Upper lobe of left lung (tissue), 6 donors: Measurements from ENCODE around the gene ARHGEF35. TPM values are rescaled to one million over a fixed set of nuclear protein-coding genes. Genes with fewer than 3 reads are reported as not detected.
"Not testable (repeated sequence)": the region's sequence is repeated elsewhere in the genome, so short reads cannot be mapped to it uniquely, and the experiment has no call there.

ENCODE experiments used
- ATAC-seq, 2 donors: fragments of 200-7000 bp; cut with Tn5 transposase; one replicate each; pipeline ENCODE4 v1.9.1; 2022; ENCODE audit warnings: mild to moderate bottlenecking in 2 of 2, moderate library complexity in 2 of 2; ENCODE audit not compliant: low FRiP score in 2 of 2
- DNase-seq, 2 donors: peaks; one replicate each; pipeline ENCODE4 v3.0.0-alpha.2; 2019 to 2020
- H3K27ac ChIP-seq, 4 donors: fragments of 200-600 bp; sonication (generic); one replicate each; pipeline ENCODE4 v1.5.1; 2016 to 2019
- H3K27me3 ChIP-seq, 4 donors: fragments of 200-600 bp; sonication (generic); one replicate each; pipeline ENCODE4 v1.5.1; 2017 to 2019
- H3K36me3 ChIP-seq, 4 donors: fragments of 200-600 bp; sonication (generic); one replicate each; pipeline ENCODE4 v1.5.1; 2016 to 2019
- H3K4me1 ChIP-seq, 4 donors: fragments of 200-600 bp; sonication (generic); one replicate each; pipeline ENCODE4 v1.5.1; 2018 to 2019
- H3K4me3 ChIP-seq, 4 donors: fragments of 200-600 bp; sonication (generic); one replicate each; pipeline ENCODE4 v1.5.1; 2017 to 2019; ENCODE audit warnings: mild to moderate bottlenecking in 2 of 4, moderate library complexity in 1 of 4
- H3K9me3 ChIP-seq, 4 donors: fragments of 200-600 bp; sonication (generic); one replicate each; pipeline ENCODE4 v1.5.1; 2018 to 2019
- WGBS, 2 donors: methylation state at CpG; one replicate each; pipeline ENCODE4 v1.1.5; 2017 to 2018; 5-methylcytosine and 5-hydroxymethylcytosine counted together
- total RNA-seq, 6 donors: library from RNA; depleted of rRNA in 4 of 6; stranded (reverse); fragments of >200 nt in 4 of 6; gene quantifications; one replicate each; pipeline versions ENCODE4 v1.1.0 to v1.2.1, GENCODE V29; 2016 to 2021
- donor health status: DM: no; HTN: no; CAD: no; lungs with moderate emphysema.
- donor health status: DM: no; HTN: yes; CAD: no; lungs with severe emphysema.

ARHGEF35 gene
- total RNA-seq = 10 to 100 TPM in 2 of 6 donors, 1 to 10 TPM in 4; 3.9 to 21.3 (median 8.3) TPM

GRCh38 chr7:144195212-144195872 lies at the start of gene ARHGEF35:
Gene ARHGEF35, minus strand, starts transcription at chr7:144195833. Its CDS starts 7,450 bp downstream, at chr7:144188383.
- not testable (repeated sequence) for H3K4me1 ChIP-seq, H3K36me3 ChIP-seq, H3K27ac ChIP-seq, DNase-seq, H3K9me3 ChIP-seq, H3K27me3 ChIP-seq
- no CpG with 5 or more reads among the region's 51 CpGs for WGBS, 2 donors
- peak; percentile 80 to 91 for ATAC-seq
- peak within 1 kb of the TSS in 2 of 4 donors; percentile 30 to 44 for H3K4me3 ChIP-seq

GRCh38 chr7:144245372-144245771 lies 49.7 kb upstream of the ARHGEF35 start:
- H3K27ac ChIP-seq, H3K27me3 ChIP-seq, H3K9me3 ChIP-seq, DNase-seq, H3K36me3 ChIP-seq, H3K4me3 ChIP-seq, H3K4me1 ChIP-seq: not testable (repeated sequence)
- ATAC-seq = peak in 1 of 2 donors; percentile 47
- no CpG with 5 or more reads among the region's 2 CpGs for WGBS, 2 donors

- H3K36me3 ChIP-seq, H3K4me1 ChIP-seq, H3K27me3 ChIP-seq, DNase-seq, H3K27ac ChIP-seq, H3K9me3 ChIP-seq, H3K4me3 ChIP-seq, ATAC-seq: not testable (repeated sequence)
- 89 to 100% methylated on average over 1 of the region's 2 CpGs for WGBS, 2 donors
Measured at GRCh38 chr7:144239365-144239764, 43.7 kb upstream of the ARHGEF35 start, which contains the start of gene OR2A42. Gene OR2A42, minus strand, starts transcription at chr7:144239605. Its CDS starts 6,762 bp downstream, at chr7:144232843.

GRCh38 chr7:144238530-144239082 lies 43.0 kb upstream of the ARHGEF35 start:
- H3K36me3 ChIP-seq = not testable (repeated sequence)
- 93 to 94% methylated on average over 2 of the region's 2 CpGs for WGBS, 2 donors

GRCh38 chr7:144233039-144233438 lies 37.4 kb upstream of the ARHGEF35 start:
- H3K27ac ChIP-seq, H3K36me3 ChIP-seq, H3K4me1 ChIP-seq, H3K9me3 ChIP-seq, H3K27me3 ChIP-seq, DNase-seq, H3K4me3 ChIP-seq: not testable (repeated sequence)
- ATAC-seq = peak in 1 of 2 donors; percentile 34
- 79 to 88% methylated on average over 1 of the region's 1 CpG for WGBS, 2 donors

More at GRCh38 chr7:144238530-144239082, 43.0 kb upstream of the ARHGEF35 start:
- not testable (repeated sequence) for ATAC-seq, H3K9me3 ChIP-seq, H3K4me3 ChIP-seq, H3K27me3 ChIP-seq, H3K4me1 ChIP-seq, H3K27ac ChIP-seq
- peak in 1 of 2 donors; percentile 18 for DNase-seq

- H3K27me3 ChIP-seq, H3K9me3 ChIP-seq, H3K4me3 ChIP-seq, ATAC-seq, H3K27ac ChIP-seq, H3K36me3 ChIP-seq, DNase-seq, H3K4me1 ChIP-seq: not testable (repeated sequence)
- WGBS, 2 donors = no CpG with 5 or more reads among the region's 2 CpGs
Measured at GRCh38 chr7:144231027-144231426, 35.4 kb upstream of the ARHGEF35 start.

- not testable (repeated sequence) for H3K9me3 ChIP-seq, DNase-seq, H3K36me3 ChIP-seq, H3K27me3 ChIP-seq, H3K27ac ChIP-seq, H3K4me1 ChIP-seq, H3K4me3 ChIP-seq
- peak in 1 of 2 donors; percentile 59 for ATAC-seq
- whole genome bisulfite sequencing, 2 donors = 72 to 80% methylated on average over 1 to 2 of the region's 3 CpGs
Measured at GRCh38 chr7:144228810-144229209, 33.2 kb upstream of the ARHGEF35 start.

GRCh38 chr7:144226866-144227265 lies 31.2 kb upstream of the ARHGEF35 start:
- peak in 1 of 2 donors; percentile 47 for ATAC-seq
- not testable (repeated sequence) for H3K4me3 ChIP-seq, H3K36me3 ChIP-seq, DNase-seq, H3K27ac ChIP-seq, H3K27me3 ChIP-seq, H3K9me3 ChIP-seq, H3K4me1 ChIP-seq
- 72 to 83% methylated on average over 3 of the region's 4 CpGs for WGBS, 2 donors

- H3K36me3 ChIP-seq, H3K27ac ChIP-seq, H3K4me3 ChIP-seq, H3K27me3 ChIP-seq, DNase-seq, ATAC-seq, H3K9me3 ChIP-seq, H3K4me1 ChIP-seq: not testable (repeated sequence)
Measured at GRCh38 chr7:144223675-144224074, 28.0 kb upstream of the ARHGEF35 start.

GRCh38 chr7:144220531-144220930 lies 24.9 kb upstream of the ARHGEF35 start:
- not testable (repeated sequence) for H3K4me1 ChIP-seq, H3K27ac ChIP-seq, H3K9me3 ChIP-seq, ATAC-seq, H3K4me3 ChIP-seq, H3K27me3 ChIP-seq, H3K36me3 ChIP-seq, DNase-seq

- 100% methylated on average over 1 of the region's 4 CpGs; no CpG with 5 or more reads in 1 of the 2 donors for WGBS, 2 donors
- H3K9me3 ChIP-seq, H3K27ac ChIP-seq, H3K4me3 ChIP-seq, DNase-seq, H3K4me1 ChIP-seq, H3K36me3 ChIP-seq, H3K27me3 ChIP-seq: not testable (repeated sequence)
- ATAC-seq = peak in 1 of 2 donors; percentile 61
Measured at GRCh38 chr7:144219149-144219548, 23.5 kb upstream of the ARHGEF35 start.

- not testable (repeated sequence) for H3K4me1 ChIP-seq, DNase-seq, H3K27me3 ChIP-seq, H3K27ac ChIP-seq, H3K9me3 ChIP-seq, H3K4me3 ChIP-seq, H3K36me3 ChIP-seq
- ATAC-seq = peak in 1 of 2 donors; percentile 4
- 85 to 94% methylated on average over 1 of the region's 1 CpG for WGBS, 2 donors
Measured at GRCh38 chr7:144218581-144218980, 22.9 kb upstream of the ARHGEF35 start.

- DNase-seq, H3K4me1 ChIP-seq, H3K36me3 ChIP-seq, H3K9me3 ChIP-seq, H3K27me3 ChIP-seq, H3K4me3 ChIP-seq, H3K27ac ChIP-seq: not testable (repeated sequence)
- ATAC-seq = peak in 1 of 2 donors; percentile 38
Measured at GRCh38 chr7:144217200-144217599, 21.6 kb upstream of the ARHGEF35 start.
